Measurements from ENCODE around the gene TAOK3. TPM values are rescaled to one million over a fixed set of nuclear protein-coding genes. Genes with fewer than 3 reads are reported as not detected.

Gene TAOK3
- total and polyA plus RNA-seq, 3 experiments from 2014 or later: 52.5 to 129 (median 53.0) TPM

DNA sequence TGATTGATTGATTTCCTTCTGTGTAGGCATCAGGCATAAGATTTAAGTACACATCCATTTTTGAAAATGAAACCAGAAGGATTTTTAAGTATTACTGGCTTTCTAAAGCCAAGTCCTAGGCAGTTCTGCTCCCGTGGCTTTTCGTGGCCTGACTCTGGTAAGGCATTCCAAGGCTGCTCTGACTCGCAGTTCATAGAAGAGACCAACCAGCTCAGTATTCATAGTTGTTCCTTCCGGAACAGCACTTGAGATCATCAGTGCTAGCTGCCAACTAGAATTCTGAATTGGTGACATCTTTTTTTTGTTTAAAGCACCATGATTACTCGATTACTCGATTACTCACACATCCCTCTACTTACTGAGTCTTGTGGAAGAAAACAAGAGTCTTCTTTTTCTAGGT lies 29.5 kb upstream of the TAOK3 start:
- H3K9me3 Mint-ChIP-seq: no peaks in the 10 kb centered on the region
- no peaks in the 10 kb centered on the region for H3K27me3 Mint-ChIP-seq
- Histone ChIP-seq H3K4me1 (ENCODE audit: insufficient read depth, low read length) (no peaks in the 10 kb centered on the region), H3K27me3 (ENCODE audit: insufficient read depth, low read length, poor library complexity, severe bottlenecking) (no peaks in the 10 kb centered on the region), H3K27ac (ENCODE audit: low read depth, low read length) (no peak overlapping the region), H3K4me3 (ENCODE audit: low read length) (no peak overlapping the region), H3K36me3 (ENCODE audit: insufficient read depth, low read length) (peaks cover 42% of the 10 kb centered on the region), H3K9me3 (ENCODE audit: low read length) (no peaks in the 10 kb centered on the region)
- peaks cover 5% of the 10 kb centered on the region in 3 donors for H3K4me1 Mint-ChIP-seq
- H3K36me3 Mint-ChIP-seq: peaks cover 5 to 94% (median 35%) of the 10 kb centered on the region in 3 donors
- H3K27ac Mint-ChIP-seq: peak overlapping the region in 3 of 8 donors; percentile 21 to 64 (median 42)
- no peak overlapping the region for H3K4me3 Mint-ChIP-seq
- CTCF ChIA-PET: no interaction called here
- no peak for DNase-seq
- POLR2A ChIA-PET: no interaction called here

DNA sequence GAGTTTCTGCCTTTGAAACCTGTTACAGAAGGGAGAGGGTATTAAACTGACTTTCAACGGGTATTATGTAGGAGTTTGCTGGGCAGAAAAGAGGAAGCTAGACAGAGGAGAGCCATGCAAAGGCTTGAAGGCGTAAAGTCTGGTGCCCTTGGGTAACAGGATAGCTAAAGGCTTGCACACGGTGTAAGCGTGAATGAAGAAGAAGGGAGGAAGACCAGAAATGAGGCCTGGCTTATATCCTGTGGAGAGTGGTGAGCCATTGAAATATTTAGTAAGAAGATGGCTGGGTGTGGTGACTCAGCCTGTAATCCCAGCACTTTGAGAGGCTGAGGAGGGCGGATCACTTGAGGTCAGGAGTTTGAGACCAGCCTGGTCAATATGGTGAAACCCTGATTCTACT lies 26.2 kb upstream of the TAOK3 start:
- DNase-seq: no peak
- Mint-ChIP-seq H3K4me3 (no peak overlapping the region), H3K27ac (peak overlapping the region in 4 of 8 donors; percentile 0 to 70 (median 29)), H3K9me3 (no peaks in the 10 kb centered on the region), H3K4me1 (peaks cover 0 to 5% (median 5%) of the 10 kb centered on the region in 3 donors), H3K36me3 (peaks cover 8 to 93% (median 26%) of the 10 kb centered on the region in 3 donors), H3K27me3 (no peaks in the 10 kb centered on the region)
- H3K36me3 ChIP-seq (ENCODE audit: insufficient read depth, low read length): peaks cover 41% of the 10 kb centered on the region
- H3K9me3 ChIP-seq (ENCODE audit: low read length): no peaks in the 10 kb centered on the region
- H3K27ac ChIP-seq (ENCODE audit: low read depth, low read length): no peak overlapping the region
- no peaks in the 10 kb centered on the region for H3K27me3 ChIP-seq (ENCODE audit: insufficient read depth, low read length, poor library complexity, severe bottlenecking)
- H3K4me3 ChIP-seq (ENCODE audit: low read length): no peak overlapping the region
- CTCF ChIA-PET: no interaction called here
- no peaks in the 10 kb centered on the region for H3K4me1 ChIP-seq (ENCODE audit: insufficient read depth, low read length)
- POLR2A ChIA-PET: no interaction called here

DNA sequence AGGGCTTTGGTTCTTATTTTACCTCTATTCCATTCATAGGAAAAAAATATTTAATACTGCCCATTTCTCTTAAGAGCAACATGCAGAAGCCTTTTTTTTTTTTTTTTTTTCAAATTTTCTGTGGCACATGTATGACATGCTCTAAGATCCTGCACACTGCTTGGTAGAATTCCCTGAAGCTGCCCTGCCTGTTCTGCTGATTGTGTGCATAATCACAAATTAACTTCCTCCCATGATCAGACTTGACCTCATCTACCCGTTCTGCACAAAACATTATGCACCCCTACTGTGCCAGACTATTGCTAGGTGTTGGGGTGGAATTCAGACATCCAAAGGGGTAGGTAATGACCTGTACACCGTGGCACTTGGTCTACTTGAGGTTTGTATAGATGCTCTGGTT lies 25.8 kb upstream of the TAOK3 start:
- Mint-ChIP-seq H3K27ac (peak overlapping the region in 3 of 8 donors; percentile 0 to 70 (median 58)), H3K9me3 (no peaks in the 10 kb centered on the region), H3K27me3 (no peaks in the 10 kb centered on the region), H3K4me1 (peaks cover 0 to 5% (median 5%) of the 10 kb centered on the region in 3 donors), H3K36me3 (peaks cover 8 to 93% (median 22%) of the 10 kb centered on the region in 3 donors), H3K4me3 (no peak overlapping the region)
- no peaks in the 10 kb centered on the region for H3K27me3 ChIP-seq (ENCODE audit: insufficient read depth, low read length, poor library complexity, severe bottlenecking)
- no peak for DNase-seq
- H3K9me3 ChIP-seq (ENCODE audit: low read length): no peaks in the 10 kb centered on the region
- CTCF ChIA-PET: no interaction called here
- no peak overlapping the region for H3K4me3 ChIP-seq (ENCODE audit: low read length)
- no peaks in the 10 kb centered on the region for H3K4me1 ChIP-seq (ENCODE audit: insufficient read depth, low read length)
- peaks cover 41% of the 10 kb centered on the region for H3K36me3 ChIP-seq (ENCODE audit: insufficient read depth, low read length)
- no peak overlapping the region for H3K27ac ChIP-seq (ENCODE audit: low read depth, low read length)
- POLR2A ChIA-PET: no interaction called here

DNA sequence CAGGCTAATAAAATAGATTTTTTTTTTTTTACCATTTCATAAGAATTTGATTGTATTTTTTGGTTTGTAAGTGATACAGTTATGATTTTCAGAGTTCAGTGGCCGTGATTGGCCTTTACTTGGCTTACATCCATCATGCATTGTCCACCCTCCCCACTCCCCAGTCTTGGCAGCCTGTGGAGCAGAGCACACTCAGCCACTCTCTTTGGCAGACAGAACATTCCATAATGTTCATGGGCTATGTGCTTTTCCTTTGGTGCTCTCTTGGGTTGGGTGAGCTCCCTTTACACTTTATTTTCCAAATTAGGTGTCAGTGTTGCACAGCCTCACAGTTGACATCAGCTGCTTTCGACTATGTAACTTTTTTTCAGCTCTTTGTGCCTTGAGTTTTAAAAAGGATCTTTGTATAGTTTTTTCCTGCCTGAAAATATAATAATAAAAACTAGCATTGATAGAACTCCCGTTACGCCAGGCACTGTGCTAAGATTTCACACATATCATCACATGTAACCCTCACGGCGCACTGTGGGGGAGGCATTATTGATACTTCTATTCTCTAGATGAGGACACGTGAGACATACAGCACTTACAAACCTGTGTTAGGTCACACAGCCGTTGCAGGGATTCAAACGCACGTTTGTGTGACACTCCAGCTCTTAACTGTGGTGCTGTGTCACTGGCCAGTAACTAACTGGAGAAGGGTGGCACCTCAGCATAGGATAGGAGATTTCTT lies 25.2 kb upstream of the TAOK3 start:
- Histone ChIP-seq H3K27me3 (ENCODE audit: insufficient read depth, low read length, poor library complexity, severe bottlenecking) (no peaks in the 10 kb centered on the region), H3K36me3 (ENCODE audit: insufficient read depth, low read length) (peaks cover 37% of the 10 kb centered on the region), H3K27ac (ENCODE audit: low read depth, low read length) (no peak overlapping the region), H3K9me3 (ENCODE audit: low read length) (no peaks in the 10 kb centered on the region), H3K4me1 (ENCODE audit: insufficient read depth, low read length) (no peaks in the 10 kb centered on the region), H3K4me3 (ENCODE audit: low read length) (no peak overlapping the region)
- Mint-ChIP-seq H3K4me1 (peaks cover 0 to 5% (median 5%) of the 10 kb centered on the region in 3 donors), H3K27ac (no peak overlapping the region), H3K27me3 (no peaks in the 10 kb centered on the region), H3K9me3 (no peaks in the 10 kb centered on the region), H3K36me3 (peaks cover 8 to 92% (median 20%) of the 10 kb centered on the region in 3 donors), H3K4me3 (no peak overlapping the region)
- no peak for DNase-seq
- ChIA-PET CTCF (no interaction called here), POLR2A (no interaction called here)

DNA sequence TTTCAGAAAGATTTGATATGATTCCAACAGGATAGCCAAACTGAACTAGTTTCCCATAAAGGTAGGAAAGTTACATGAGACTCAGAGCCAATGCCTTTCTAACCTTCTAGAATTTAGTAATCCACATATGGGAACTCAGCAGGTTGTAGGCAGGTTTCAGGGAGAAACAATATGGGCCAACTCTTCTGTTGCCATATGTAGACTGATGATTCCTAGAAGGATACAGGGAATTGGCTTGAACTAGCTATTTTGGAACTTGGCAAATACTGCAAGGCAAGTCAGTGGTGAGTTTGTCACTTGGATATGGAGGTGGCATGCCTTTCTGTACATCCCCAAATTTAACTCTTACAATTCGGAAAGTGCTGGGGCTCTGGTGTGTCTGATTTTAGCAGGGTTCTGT lies 19.1 kb upstream of the TAOK3 start:
- Mint-ChIP-seq H3K36me3 (peaks cover 7 to 93% (median 32%) of the 10 kb centered on the region in 3 donors), H3K27ac (peak overlapping the region in 1 of 8 donors; percentile 19), H3K4me3 (no peak overlapping the region), H3K4me1 (peaks cover 0 to 2% (median 0%) of the 10 kb centered on the region in 3 donors), H3K27me3 (no peaks in the 10 kb centered on the region), H3K9me3 (no peaks in the 10 kb centered on the region)
- ChIA-PET CTCF (interaction anchor here (2.7 kb wide), 1 partner anchor 13 kb away, joined by 9 read pairs; no protein-coding TSS in a partner anchor), POLR2A (no interaction called here)
- H3K4me1 ChIP-seq (ENCODE audit: insufficient read depth, low read length): no peaks in the 10 kb centered on the region
- no peak overlapping the region for H3K27ac ChIP-seq (ENCODE audit: low read depth, low read length)
- H3K4me3 ChIP-seq (ENCODE audit: low read length): no peak overlapping the region
- DNase-seq: no peak
- no peaks in the 10 kb centered on the region for H3K9me3 ChIP-seq (ENCODE audit: low read length)
- H3K36me3 ChIP-seq (ENCODE audit: insufficient read depth, low read length): peaks cover 42% of the 10 kb centered on the region
- no peaks in the 10 kb centered on the region for H3K27me3 ChIP-seq (ENCODE audit: insufficient read depth, low read length, poor library complexity, severe bottlenecking)

DNA sequence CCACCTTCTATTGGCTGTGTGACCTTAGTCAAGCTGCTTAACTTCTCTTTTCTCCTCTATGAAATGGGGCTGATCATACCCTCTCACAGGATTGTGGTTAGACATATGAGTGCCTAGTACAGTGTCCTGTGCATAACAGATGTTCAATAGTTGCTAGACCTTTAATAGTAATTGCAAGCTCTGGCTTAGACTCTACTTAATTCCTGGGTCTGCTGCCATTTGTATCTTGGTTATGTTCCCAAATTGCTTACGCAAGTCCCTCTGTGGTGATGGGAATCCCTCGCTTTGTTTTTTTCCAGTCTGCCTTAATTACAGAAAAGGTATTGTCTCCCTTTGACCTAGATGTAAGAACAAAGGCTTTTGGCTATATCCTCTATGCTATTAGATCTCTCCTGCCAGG lies 18.7 kb upstream of the TAOK3 start:
- Mint-ChIP-seq H3K4me1 (peaks cover 0 to 2% (median 0%) of the 10 kb centered on the region in 3 donors), H3K4me3 (no peak overlapping the region), H3K27me3 (no peaks in the 10 kb centered on the region), H3K27ac (peak overlapping the region in 2 of 8 donors; percentile 19 to 62), H3K36me3 (peaks cover 7 to 93% (median 33%) of the 10 kb centered on the region in 3 donors), H3K9me3 (no peaks in the 10 kb centered on the region)
- H3K27me3 ChIP-seq (ENCODE audit: insufficient read depth, low read length, poor library complexity, severe bottlenecking): no peaks in the 10 kb centered on the region
- no peaks in the 10 kb centered on the region for H3K9me3 ChIP-seq (ENCODE audit: low read length)
- H3K4me3 ChIP-seq (ENCODE audit: low read length): no peak overlapping the region
- no peaks in the 10 kb centered on the region for H3K4me1 ChIP-seq (ENCODE audit: insufficient read depth, low read length)
- H3K27ac ChIP-seq (ENCODE audit: low read depth, low read length): no peak overlapping the region
- no peak for DNase-seq
- CTCF ChIA-PET: interaction anchor here (2.7 kb wide), 1 partner anchor 14 kb away, joined by 9 read pairs; no protein-coding TSS in a partner anchor
- POLR2A ChIA-PET: no interaction called here
- peaks cover 38% of the 10 kb centered on the region for H3K36me3 ChIP-seq (ENCODE audit: insufficient read depth, low read length)

DNA sequence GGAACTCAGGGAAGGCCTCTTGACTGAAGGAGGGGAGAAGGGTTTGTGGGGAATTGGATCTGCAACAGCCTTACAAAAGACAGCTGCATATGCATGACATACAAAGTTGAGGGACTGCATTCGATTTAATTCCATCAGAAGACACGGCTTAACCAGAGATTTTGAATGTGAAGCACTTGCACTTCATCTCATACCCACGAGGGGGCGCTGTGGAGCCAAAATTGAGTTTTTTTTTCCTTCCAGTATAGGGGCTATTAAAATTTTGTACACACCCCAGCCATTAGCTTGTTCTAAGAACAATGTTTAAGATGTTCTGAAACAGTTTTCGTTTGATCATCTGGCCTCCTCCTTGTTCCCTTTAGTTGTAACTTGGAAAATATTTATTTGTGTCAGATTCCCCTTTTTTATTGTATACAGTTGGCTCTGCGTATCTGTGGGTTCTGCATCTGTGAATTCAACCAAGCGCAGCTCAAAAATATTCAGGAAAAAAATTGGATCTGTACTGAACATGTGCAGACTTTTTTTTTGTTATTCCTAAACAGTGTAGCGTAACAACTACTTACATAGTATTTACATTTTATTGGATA lies 5.3 kb upstream of the TAOK3 start:
- Mint-ChIP-seq H3K4me1 (peaks cover 34 to 56% (median 43%) of the 10 kb centered on the region in 3 donors), H3K27me3 (peaks cover 0 to 3% of the 10 kb centered on the region in 2 donors), H3K36me3 (peaks cover 0 to 43% (median 4%) of the 10 kb centered on the region in 3 donors), H3K4me3 (peak overlapping the region; percentile 73 to 99 (median 96)), H3K9me3 (no peaks in the 10 kb centered on the region), H3K27ac (peak overlapping the region; percentile 95 to 100 (median 97))
- Histone ChIP-seq H3K4me3 (ENCODE audit: low read length) (peak overlapping the region; percentile 86), H3K4me1 (ENCODE audit: insufficient read depth, low read length) (peaks cover 32% of the 10 kb centered on the region), H3K27ac (ENCODE audit: low read depth, low read length) (peak overlapping the region; percentile 81), H3K9me3 (ENCODE audit: low read length) (no peaks in the 10 kb centered on the region), H3K36me3 (ENCODE audit: insufficient read depth, low read length) (peaks cover 14% of the 10 kb centered on the region), H3K27me3 (ENCODE audit: insufficient read depth, low read length, poor library complexity, severe bottlenecking) (no peaks in the 10 kb centered on the region)
- POLR2A ChIA-PET: interaction anchor here (0.8 kb wide), 1 partner anchor 242 kb away, joined by 4 read pairs; the partner anchor contains the start of gene PEBP1
- CTCF ChIA-PET: interaction anchor here (0.6 to 4.8 kb wide), 20 partner anchors 10 to 1161 kb away, joined by 3 to 95 read pairs (median 4); partner anchors contain the start of gene PEBP1
- DNase-seq: peak; percentile 63 to 77 (median 71)
